ENCODE results near the gene MRPL23. TPM values are rescaled to one million over a fixed set of nuclear protein-coding genes. Genes with fewer than 3 reads are reported as not detected.

Gene MRPL23
- total RNA-seq (127 and 185 TPM in 2 replicates), polyA plus RNA-seq (96.9 and 137 TPM in 2 replicates)

DNA sequence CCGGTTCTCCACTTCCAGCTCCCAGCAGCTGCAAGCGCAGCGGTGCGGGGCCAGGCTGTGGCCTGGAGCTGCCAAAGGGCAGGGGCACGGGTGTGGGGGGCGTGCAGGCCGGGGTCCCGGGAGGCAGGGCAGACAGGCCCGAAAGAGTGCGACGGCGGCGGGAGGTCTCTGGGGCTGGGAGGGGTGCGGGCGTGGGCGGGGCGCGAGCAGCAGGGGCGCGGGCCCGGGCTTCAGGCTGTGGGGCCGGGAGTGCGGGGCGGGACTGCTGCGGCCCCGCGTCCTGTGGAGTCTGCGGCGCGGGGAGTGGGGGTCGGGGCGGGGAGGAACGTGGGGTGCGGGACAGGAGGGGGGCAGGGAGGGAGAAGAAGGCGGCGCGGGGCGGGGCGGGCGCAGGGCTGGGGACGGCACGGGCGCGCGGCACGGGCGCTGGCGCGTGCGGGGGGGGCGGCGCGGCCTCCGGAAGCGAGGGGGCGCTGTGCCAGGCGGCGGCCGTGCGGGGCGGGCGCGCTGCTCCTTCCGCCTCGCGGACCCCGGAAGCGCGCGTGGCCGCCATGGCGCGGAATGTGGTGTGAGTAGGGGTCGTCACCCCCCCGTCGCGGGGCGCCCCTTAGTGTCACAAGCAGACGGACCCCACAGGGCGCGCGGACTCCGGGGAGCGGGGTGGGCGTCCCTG lies at the start of gene MRPL23:
TSS of gene MRPL23 (plus strand) at position 521 of the 673 bp plus-strand sequence. CDS start at position 552, 31 bp downstream.
- H3K4me1 ChIP-seq (ENCODE audit: low read depth): no peaks in the 10 kb centered on the region
- no peak within 1 kb of the TSS for H3K27ac ChIP-seq
- no peaks in the 10 kb centered on the region for H3K36me3 ChIP-seq
- no peaks in the 10 kb centered on the region for H3K27me3 ChIP-seq
- H3K4me3 ChIP-seq: no peak within 1 kb of the TSS
- no peak for DNase-seq (ENCODE audit: low read depth in 1 of 2, low spot score in 1 of 2)
- no peaks in the 10 kb centered on the region for H3K9me3 ChIP-seq (ENCODE audit: low read depth)
- TF ChIP-seq, protein P1, sequence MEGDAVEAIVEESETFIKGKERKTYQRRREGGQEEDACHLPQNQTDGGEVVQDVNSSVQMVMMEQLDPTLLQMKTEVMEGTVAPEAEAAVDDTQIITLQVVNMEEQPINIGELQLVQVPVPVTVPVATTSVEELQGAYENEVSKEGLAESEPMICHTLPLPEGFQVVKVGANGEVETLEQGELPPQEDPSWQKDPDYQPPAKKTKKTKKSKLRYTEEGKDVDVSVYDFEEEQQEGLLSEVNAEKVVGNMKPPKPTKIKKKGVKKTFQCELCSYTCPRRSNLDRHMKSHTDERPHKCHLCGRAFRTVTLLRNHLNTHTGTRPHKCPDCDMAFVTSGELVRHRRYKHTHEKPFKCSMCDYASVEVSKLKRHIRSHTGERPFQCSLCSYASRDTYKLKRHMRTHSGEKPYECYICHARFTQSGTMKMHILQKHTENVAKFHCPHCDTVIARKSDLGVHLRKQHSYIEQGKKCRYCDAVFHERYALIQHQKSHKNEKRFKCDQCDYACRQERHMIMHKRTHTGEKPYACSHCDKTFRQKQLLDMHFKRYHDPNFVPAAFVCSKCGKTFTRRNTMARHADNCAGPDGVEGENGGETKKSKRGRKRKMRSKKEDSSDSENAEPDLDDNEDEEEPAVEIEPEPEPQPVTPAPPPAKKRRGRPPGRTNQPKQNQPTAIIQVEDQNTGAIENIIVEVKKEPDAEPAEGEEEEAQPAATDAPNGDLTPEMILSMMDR (IDR thresholded peaks at IDR 0.05; ENCODE audit: low read depth, low read length): no peak

DNA sequence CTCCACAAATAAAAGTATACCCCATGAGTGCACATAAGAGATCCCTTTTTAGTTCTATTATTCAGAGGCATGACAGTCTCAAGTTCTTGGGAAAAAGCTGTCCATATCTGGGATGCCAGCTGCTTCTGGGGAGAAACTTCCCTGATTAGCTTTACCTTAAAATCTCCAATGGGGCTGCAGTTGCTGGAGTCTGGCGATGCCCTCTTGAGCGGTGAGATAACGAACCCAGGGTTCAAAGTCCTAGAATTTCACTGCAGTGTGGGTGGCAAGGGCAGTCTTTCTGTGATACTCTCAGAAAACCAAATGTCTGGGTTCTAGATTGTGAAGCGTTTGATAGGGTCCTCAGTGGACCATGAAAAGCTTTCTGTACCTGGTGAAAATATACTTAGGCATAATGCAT lies 48.0 kb upstream of the MRPL23 start:
- H3K27me3 ChIP-seq: no peaks in the 10 kb centered on the region
- H3K4me3 ChIP-seq: no peak overlapping the region
- no peaks in the 10 kb centered on the region for H3K36me3 ChIP-seq
- no peak for DNase-seq (ENCODE audit: low read depth in 1 of 2, low spot score in 1 of 2)
- peaks cover 3% of the 10 kb centered on the region for H3K4me1 ChIP-seq (ENCODE audit: low read depth)
- no peak overlapping the region for H3K27ac ChIP-seq
- H3K9me3 ChIP-seq (ENCODE audit: low read depth): no peaks in the 10 kb centered on the region
- TF ChIP-seq, protein P1 (IDR thresholded peaks at IDR 0.05; ENCODE audit: low read depth, low read length): no peak

DNA sequence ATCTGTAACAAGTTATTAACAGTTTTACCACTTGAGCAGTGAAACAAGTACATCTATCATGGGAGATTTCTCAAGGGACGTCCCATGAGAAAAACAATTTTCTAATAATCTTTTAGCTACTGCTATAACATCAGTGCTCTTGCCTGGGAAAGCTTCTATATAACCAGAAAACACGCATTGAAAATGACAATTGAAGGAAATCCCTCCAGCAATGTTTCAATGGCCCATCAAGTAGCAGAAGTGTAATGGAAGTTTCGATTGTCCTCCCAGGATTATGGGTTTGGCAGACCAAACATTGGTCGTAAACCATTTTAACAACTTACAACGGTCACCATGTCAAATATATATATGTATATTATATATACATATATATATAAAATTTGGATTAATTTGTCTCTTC lies 47.4 kb upstream of the MRPL23 start:
- no peaks in the 10 kb centered on the region for H3K27me3 ChIP-seq
- TF ChIP-seq, protein P1 (IDR thresholded peaks at IDR 0.05; ENCODE audit: low read depth, low read length): no peak
- no peaks in the 10 kb centered on the region for H3K9me3 ChIP-seq (ENCODE audit: low read depth)
- no peaks in the 10 kb centered on the region for H3K36me3 ChIP-seq
- H3K27ac ChIP-seq: no peak overlapping the region
- H3K4me3 ChIP-seq: no peak overlapping the region
- peaks cover 3% of the 10 kb centered on the region for H3K4me1 ChIP-seq (ENCODE audit: low read depth)
- DNase-seq (ENCODE audit: low read depth in 1 of 2, low spot score in 1 of 2): no peak

DNA sequence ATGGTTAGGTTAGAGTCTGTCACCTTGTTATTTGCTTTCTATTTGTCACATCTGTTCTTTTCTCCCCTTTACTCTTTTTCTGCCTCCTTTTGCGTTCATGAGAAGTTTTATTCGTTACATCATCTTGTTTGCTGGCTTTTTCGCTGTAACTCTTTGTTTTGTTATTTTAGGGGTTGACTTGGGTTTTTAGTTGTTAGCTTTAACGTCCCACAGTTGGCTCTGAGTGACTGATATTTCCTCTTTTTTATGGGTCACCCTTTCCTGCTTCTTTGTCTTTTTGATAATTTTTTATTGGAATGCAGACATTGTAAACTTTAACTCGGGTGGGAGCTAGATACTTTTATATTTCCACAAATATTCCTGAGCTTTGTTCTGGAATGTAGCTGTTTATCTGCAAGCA lies 41.0 kb upstream of the MRPL23 start:
- Histone ChIP-seq H3K9me3 (ENCODE audit: low read depth) (no peaks in the 10 kb centered on the region), H3K36me3 (no peaks in the 10 kb centered on the region), H3K27ac (no peak overlapping the region), H3K27me3 (no peaks in the 10 kb centered on the region), H3K4me1 (ENCODE audit: low read depth) (no peaks in the 10 kb centered on the region), H3K4me3 (no peak overlapping the region)
- TF ChIP-seq, protein P1 (IDR thresholded peaks at IDR 0.05; ENCODE audit: low read depth, low read length): no peak
- DNase-seq (ENCODE audit: low read depth in 1 of 2, low spot score in 1 of 2): peak in 1 of 2 donors; percentile 10

DNA sequence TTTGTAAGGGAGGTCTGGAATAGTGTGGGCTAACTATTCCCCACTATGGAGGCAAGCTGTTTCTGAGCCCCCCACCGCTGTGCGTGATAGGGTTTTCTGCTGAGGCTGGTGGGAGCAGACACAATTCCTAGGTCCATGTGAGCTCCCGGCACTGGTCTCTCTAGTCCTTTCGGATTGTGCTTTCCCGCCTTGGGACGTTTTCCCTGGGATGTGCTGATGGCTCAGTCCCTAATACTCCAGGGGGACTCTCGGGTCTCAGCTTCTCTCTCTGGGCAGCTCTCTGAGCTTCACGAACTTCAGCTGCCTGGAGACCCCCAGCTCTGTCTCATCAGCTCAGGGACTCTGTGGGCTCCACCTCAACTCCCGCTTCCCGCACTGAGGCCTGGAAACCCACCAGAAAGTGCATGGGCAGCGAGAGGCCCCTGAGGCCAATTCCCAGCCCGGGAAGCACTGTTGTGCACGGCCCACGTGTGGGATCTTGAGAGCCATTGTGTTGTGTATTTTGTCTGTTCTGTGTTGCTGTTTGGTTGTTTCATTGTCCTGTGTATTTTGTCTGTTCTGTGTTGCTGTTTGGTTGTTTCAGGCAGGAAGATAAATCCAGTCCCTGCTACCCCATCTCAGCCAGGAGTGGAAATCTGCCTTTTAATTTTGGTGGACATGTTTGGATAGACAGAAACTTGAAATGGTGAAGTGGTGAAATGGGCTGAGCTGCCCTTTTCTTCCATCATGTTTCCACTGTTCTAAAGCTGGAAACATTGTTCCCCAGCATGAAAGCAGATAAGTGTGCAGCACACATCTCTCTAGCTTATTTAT lies 40.3 kb upstream of the MRPL23 start:
- no peak for DNase-seq (ENCODE audit: low read depth in 1 of 2, low spot score in 1 of 2)
- no peak overlapping the region for H3K27ac ChIP-seq
- TF ChIP-seq, protein P1 (IDR thresholded peaks at IDR 0.05; ENCODE audit: low read depth, low read length): no peak

More for the DNA sequence above, 40.3 kb upstream of the MRPL23 start:
- Histone ChIP-seq H3K27me3 (no peaks in the 10 kb centered on the region), H3K9me3 (ENCODE audit: low read depth) (no peaks in the 10 kb centered on the region), H3K36me3 (no peaks in the 10 kb centered on the region), H3K4me3 (no peak overlapping the region), H3K4me1 (ENCODE audit: low read depth) (no peaks in the 10 kb centered on the region)

All from cardiac muscle cell (in vitro differentiated cells and primary cell).